ENCODE data around the gene AACS. TPM values are rescaled to one million over a fixed set of nuclear protein-coding genes. Genes with fewer than 3 reads are reported as not detected.

AACS gene
- total RNA-seq, 2 experiments from 2014 or later, result 10.8 to 11.7 TPM

- Mint-ChIP-seq H3K9me3 (no peaks in the 10 kb centered on the region), H3K4me3 (no peak overlapping the region), H3K36me3 (ENCODE audit: low read depth) (peaks cover 42% of the 10 kb centered on the region), H3K4me1 (ENCODE audit: low read depth) (no peaks in the 10 kb centered on the region), H3K27me3 (no peaks in the 10 kb centered on the region), H3K27ac (no peak overlapping the region)
- no peak overlapping the region for H3K27ac ChIP-seq (ENCODE audit: low read depth in 1 of 2, low read length in 2 of 2)
- no peak for ATAC-seq (ENCODE audit: poor library complexity)
- DNase-seq, result no peak
- TF ChIP-seq CTCF (IDR thresholded peaks at IDR 0.05), result no peak
- peaks cover 6% of the 10 kb centered on the region for H3K36me3 ChIP-seq (ENCODE audit: insufficient read depth, low read length)
- ChIA-PET CTCF (no interaction called here), POLR2A (no interaction called here)
- H3K4me1 ChIP-seq (ENCODE audit: insufficient read depth, low read length), result no peaks in the 10 kb centered on the region
- intact Hi-C loops (cut with DNase I, micrococcal nuclease), result no loop called here
- no peaks in the 10 kb centered on the region for H3K27me3 ChIP-seq (ENCODE audit: control insufficient read depth in 1 of 2, insufficient read depth in 2 of 2, low read length in 2 of 2)
- H3K9me3 ChIP-seq (ENCODE audit: control insufficient read depth in 1 of 2, insufficient read depth in 1 of 2, low read length in 2 of 2), result no peaks in the 10 kb centered on the region
- no peak overlapping the region for H3K4me3 ChIP-seq (ENCODE audit: low read length)
These were observed 66.7 kb downstream of the AACS start for GRCh38 chr12:125131958-125132357.

DNA sequence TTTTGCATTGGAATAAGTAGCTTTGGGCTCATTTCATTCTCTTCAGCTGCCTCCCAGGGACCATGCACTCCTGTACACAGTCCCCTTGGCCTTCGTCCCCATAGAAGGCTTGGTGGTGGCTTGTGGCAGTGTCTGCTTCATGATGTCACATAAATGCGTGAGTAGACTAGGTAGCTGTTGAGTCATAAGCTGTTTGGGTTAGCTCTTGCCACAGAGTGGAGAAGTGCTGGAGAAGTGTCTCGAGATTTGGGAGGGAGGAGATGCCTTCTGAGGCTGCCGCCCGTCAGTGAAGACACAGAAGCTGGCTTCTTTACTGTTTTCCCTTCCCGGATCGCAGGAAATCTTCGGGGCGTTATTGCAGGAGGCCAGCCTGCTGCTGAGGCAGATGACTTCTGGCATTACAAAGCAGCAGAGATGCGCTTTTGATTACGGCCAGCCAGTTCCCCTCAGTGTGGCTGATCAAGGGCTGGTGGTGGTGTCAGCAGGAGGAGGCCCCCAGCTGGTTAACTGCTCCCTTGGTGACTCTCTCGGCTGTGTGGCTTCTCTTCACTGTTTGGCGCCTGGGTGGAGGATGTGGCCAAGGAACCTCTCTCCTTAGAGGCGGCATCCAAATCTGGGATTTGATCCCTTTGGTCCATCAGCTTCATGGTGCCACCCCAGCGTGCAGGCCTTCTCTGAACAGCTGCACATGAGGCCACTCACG lies 67.6 kb downstream of the AACS start:
- POLR2A ChIA-PET, result no interaction called here
- Mint-ChIP-seq H3K27me3 (no peaks in the 10 kb centered on the region), H3K27ac (no peak overlapping the region), H3K36me3 (ENCODE audit: low read depth) (peaks cover 43% of the 10 kb centered on the region), H3K4me3 (no peak overlapping the region), H3K4me1 (ENCODE audit: low read depth) (no peaks in the 10 kb centered on the region), H3K9me3 (no peaks in the 10 kb centered on the region)
- no peak for ATAC-seq (ENCODE audit: poor library complexity)
- Histone ChIP-seq H3K27me3 (ENCODE audit: control insufficient read depth in 1 of 2, insufficient read depth in 2 of 2, low read length in 2 of 2) (no peaks in the 10 kb centered on the region), H3K9me3 (ENCODE audit: control insufficient read depth in 1 of 2, insufficient read depth in 1 of 2, low read length in 2 of 2) (no peaks in the 10 kb centered on the region), H3K36me3 (ENCODE audit: insufficient read depth, low read length) (peaks cover 8% of the 10 kb centered on the region), H3K4me1 (ENCODE audit: insufficient read depth, low read length) (no peaks in the 10 kb centered on the region), H3K27ac (ENCODE audit: low read depth in 1 of 2, low read length in 2 of 2) (no peak overlapping the region), H3K4me3 (ENCODE audit: low read length) (no peak overlapping the region)
- no peak for DNase-seq
- intact Hi-C loops (cut with DNase I, micrococcal nuclease), result no loop called here
- CTCF ChIA-PET, result no interaction called here
- TF ChIP-seq CTCF (IDR thresholded peaks at IDR 0.05), result no peak

DNA sequence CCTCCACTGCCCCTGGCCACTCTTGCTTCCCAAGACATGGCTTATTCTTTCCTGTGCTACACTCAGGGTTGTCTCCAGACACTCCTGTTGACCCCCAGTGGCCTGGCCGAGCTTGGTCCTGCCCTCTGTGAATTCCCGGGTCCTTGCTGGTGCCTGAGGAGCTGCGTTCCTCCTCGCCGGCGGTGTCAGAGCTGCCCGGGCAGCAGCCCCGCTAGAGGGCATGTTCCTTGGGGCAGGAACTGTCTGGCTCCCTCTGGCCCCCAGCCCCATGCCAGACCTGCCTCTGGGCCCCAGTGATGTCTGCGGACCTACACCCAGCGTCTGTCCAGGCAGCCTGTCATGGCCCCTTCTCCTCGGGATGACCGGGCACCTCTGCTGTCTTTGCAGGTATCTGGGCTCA lies 68.4 kb downstream of the AACS start:
- CTCF ChIA-PET, result no interaction called here
- no peak for TF ChIP-seq CTCF (IDR thresholded peaks at IDR 0.05)
- intact Hi-C loops (cut with DNase I, micrococcal nuclease), result no loop called here
- POLR2A ChIA-PET, result no interaction called here
- Mint-ChIP-seq H3K36me3 (ENCODE audit: low read depth) (peaks cover 46% of the 10 kb centered on the region), H3K9me3 (no peaks in the 10 kb centered on the region), H3K4me1 (ENCODE audit: low read depth) (no peaks in the 10 kb centered on the region), H3K4me3 (no peak overlapping the region), H3K27ac (no peak overlapping the region), H3K27me3 (no peaks in the 10 kb centered on the region)
- no peak for DNase-seq
- no peak for ATAC-seq (ENCODE audit: poor library complexity)
- H3K27me3 ChIP-seq (ENCODE audit: control insufficient read depth in 1 of 2, insufficient read depth in 2 of 2, low read length in 2 of 2), result no peaks in the 10 kb centered on the region
- peaks cover 8% of the 10 kb centered on the region for H3K36me3 ChIP-seq (ENCODE audit: insufficient read depth, low read length)
- H3K4me1 ChIP-seq (ENCODE audit: insufficient read depth, low read length), result no peaks in the 10 kb centered on the region
- no peak overlapping the region for H3K27ac ChIP-seq (ENCODE audit: low read depth in 1 of 2, low read length in 2 of 2)
- no peaks in the 10 kb centered on the region for H3K9me3 ChIP-seq (ENCODE audit: control insufficient read depth in 1 of 2, insufficient read depth in 1 of 2, low read length in 2 of 2)
- H3K4me3 ChIP-seq (ENCODE audit: low read length), result no peak overlapping the region
